K562 (cell line): ENCODE measurements around the gene PEX5L. TPM values are rescaled to one million over a fixed set of nuclear protein-coding genes. Genes with fewer than 3 reads are reported as not detected.

Experiments
- ATAC-seq: fragments of 200-7000 bp; cut with Tn5 transposase; 3 replicates; pipeline ENCODE4 v1.9.1; 2020; ENCODE audit warnings: moderate library complexity
- BruUV-seq: library from RNA; stranded (reverse); fragments of 400-500 nt; replicated peaks from 2 replicates; lab custom pipeline; 2021; lab: Mats Ljungman, UMichigan
- CTCF ChIA-PET: fragments of 300-600 bp; formaldehyde crosslinking; extraction: SDS; loops from one replicate; lab custom pipeline; 2021; ENCODE audit warnings: low intra/inter-chr PET ratio; lab: Yijun Ruan, JAX
- POLR2A ChIA-PET: fragments of 300-600, 350-650 bp; sonication (Branson Sonifier 250); formaldehyde crosslinking; extraction: SDS; loops from one replicate; lab custom pipeline; 2021; ENCODE audit warnings: antibody characterized with exemption, inconsistent platforms; lab: Yijun Ruan, JAX
- DNase-seq, 4 experiments: peaks; one replicate each; pipeline versions ENCODE4 v3.0.0 to v3.0.0-alpha.2; 2011 to 2018; ENCODE audit warnings: low spot score in 3 of 4, mixed read lengths in 3 of 4; ENCODE audit errors: extremely low read depth in 1 of 4
- FAIRE-seq: peaks from 2 replicates; lab custom pipeline; 2011; peaks lifted over from hg19 to GRCh38; lab: Jason Lieb, UNC
- H2AFZ ChIP-seq: 2 replicates; pipeline ENCODE4 v1.6.0; 2011; ENCODE audit warnings: low read depth, low read length, control low read depth, inconsistent platforms
- H3K27ac ChIP-seq: fragments of 200-600 bp; 3 replicates; pipeline ENCODE4 v1.8.0; 2011; ENCODE audit warnings: low read depth, mild to moderate bottlenecking, control low read depth, inconsistent platforms, low read length, moderate library complexity, mixed read lengths; ENCODE audit errors: extremely low read depth
- H3K27me3 ChIP-seq, 2 experiments: fragments of 300-600 bp in 1 of 2; 2 replicates in 1 of 2; 3 replicates in 1 of 2; pipeline versions ENCODE4 v1.6.0 to v1.8.0; 2011; ENCODE audit warnings: inconsistent platforms in 2 of 2, low read length in 2 of 2, mild to moderate bottlenecking in 1 of 2, mixed read lengths in 1 of 2, moderate library complexity in 1 of 2; ENCODE audit not compliant: control insufficient read depth in 2 of 2, insufficient read depth in 2 of 2
- H3K36me3 ChIP-seq: fragments of 300-600 bp; 3 replicates; pipeline ENCODE4 v1.8.0; 2011; ENCODE audit warnings: mild to moderate bottlenecking, low read length, inconsistent platforms; ENCODE audit not compliant: control insufficient read depth, insufficient read depth
- H3K4me1 ChIP-seq, 2 experiments: fragments of 200-600 bp in 1 of 2; replicated peaks in 1 of 2; 2 replicates in 1 of 2; 3 replicates in 1 of 2; pipeline versions ENCODE4 v1.5.1 to v1.8.0; 2011; ENCODE audit warnings: inconsistent platforms in 2 of 2, low read length in 2 of 2, mild to moderate bottlenecking in 1 of 2, mixed read lengths in 1 of 2, moderate library complexity in 1 of 2; ENCODE audit not compliant: control insufficient read depth in 2 of 2, insufficient read depth in 2 of 2
- H3K4me2 ChIP-seq: 2 replicates; pipeline ENCODE4 v1.6.1; 2011; ENCODE audit warnings: low read length, control low read depth, inconsistent platforms, mixed read lengths; ENCODE audit not compliant: insufficient read depth
- H3K4me3 ChIP-seq: fragments of 200-600 bp; sonication (generic), shearing (Covaris generic); 2 replicates; pipeline ENCODE4 v1.5.1; 2016; ENCODE audit warnings: control low read depth, inconsistent platforms
- H3K79me2 ChIP-seq: fragments of 200-600 bp; 3 replicates; pipeline ENCODE4 v1.8.0; 2011; ENCODE audit warnings: low read length, inconsistent platforms; ENCODE audit not compliant: control insufficient read depth, insufficient read depth
- H3K9ac ChIP-seq, 2 experiments: 2 replicates each; pipeline versions ENCODE4 v1.6.0 to v1.6.1; 2011; ENCODE audit warnings: low read depth in 2 of 2, low read length in 2 of 2, control low read depth in 1 of 2, inconsistent platforms in 1 of 2, mild to moderate bottlenecking in 1 of 2, mixed read lengths in 1 of 2; ENCODE audit not compliant: insufficient read depth in 1 of 2
- H3K9me1 ChIP-seq: one replicate; pipeline ENCODE4 v1.6.0; 2011; ENCODE audit warnings: inconsistent platforms, mild to moderate bottlenecking, low read length, moderate library complexity; ENCODE audit not compliant: control insufficient read depth, insufficient read depth
- H3K9me3 ChIP-seq: replicated peaks from 2 replicates; pipeline ENCODE4 v1.5.1; 2011; ENCODE audit warnings: low read depth, low read length, inconsistent platforms; ENCODE audit not compliant: control insufficient read depth, insufficient read depth
- H4K20me1 ChIP-seq: replicated peaks from 2 replicates; pipeline ENCODE4 v1.6.1; 2011; ENCODE audit warnings: low read length, inconsistent platforms, mixed read lengths; ENCODE audit not compliant: control insufficient read depth, insufficient read depth
- BACH1 ChIP-seq: fragments of 200-800 bp; sonication (Bioruptor generic); IDR thresholded peaks from 2 replicates; pipeline ENCODE4 v1.6.1; 2016; ENCODE audit warnings: missing genetic modification characterization, missing compliant biosample characterization
- CHAMP1 ChIP-seq: fragments of 450-650 bp; IDR thresholded peaks from 2 replicates; pipeline ENCODE4 v1.6.1; 2016; ENCODE audit warnings: mild to moderate bottlenecking
- GABPB1 ChIP-seq: sonication (generic); formaldehyde crosslinking; IDR thresholded peaks from 2 replicates; pipeline ENCODE4 v1.8.0; 2022; ENCODE audit warnings: mild to moderate bottlenecking, missing genetic modification reagents
- IRF1 ChIP-seq: sonication (generic); formaldehyde crosslinking; IDR thresholded peaks from 2 replicates; pipeline ENCODE4 v1.8.0; 2022; ENCODE audit warnings: missing genetic modification reagents, mild to moderate bottlenecking, borderline replicate concordance
- MTA2 ChIP-seq: fragments of 450-650 bp; IDR thresholded peaks from 2 replicates; pipeline ENCODE4 v1.6.1; 2016; ENCODE audit warnings: low read depth
- NCOA2 ChIP-seq, 2 experiments: fragments of 450-650 bp; IDR thresholded peaks; 2 replicates each; pipeline ENCODE4 v1.6.1; 2018; ENCODE audit warnings: mild to moderate bottlenecking in 2 of 2, moderate library complexity in 1 of 2; ENCODE audit not compliant: partially characterized antibody in 2 of 2
- RCOR1 ChIP-seq, 2 experiments: IDR thresholded peaks; 2 replicates each; pipeline ENCODE4 v1.6.1; 2012; ENCODE audit warnings: low read depth in 2 of 2, low read length in 2 of 2, borderline replicate concordance in 1 of 2, improper control_type of control experiment in 1 of 2
- TGIF2 ChIP-seq: sonication (generic); formaldehyde crosslinking; IDR thresholded peaks from 2 replicates; pipeline ENCODE4 v1.8.1; 2022; ENCODE audit warnings: mild to moderate bottlenecking, missing genetic modification reagents, moderate library complexity
- ZNF318 ChIP-seq, 2 experiments: fragments of 450-650 bp; IDR thresholded peaks; 2 replicates each; pipeline ENCODE4 v1.6.1; 2016; ENCODE audit warnings: mild to moderate bottlenecking in 2 of 2, borderline replicate concordance in 1 of 2, low read depth in 1 of 2, moderate library complexity in 1 of 2
- ZNF436 ChIP-seq: fragments of 250-450, 450-650 bp; sonication (Bioruptor Pico); formaldehyde crosslinking; IDR thresholded peaks from 2 replicates; pipeline ENCODE4 v1.7.0; 2020; ENCODE audit warnings: mild to moderate bottlenecking
- ZNF584 ChIP-seq: fragments of 200-800 bp; sonication (Bioruptor generic); IDR thresholded peaks from 2 replicates; pipeline ENCODE4 v1.6.1; 2016; ENCODE audit warnings: low read depth, mild to moderate bottlenecking, missing genetic modification characterization, missing compliant biosample characterization
- WGBS: fragments of 100-300 bp; shearing (Covaris generic); methylation state at CpG from one replicate; pipeline ENCODE4 v1.1.6; 2016; ENCODE audit warnings: low coverage, mixed read lengths; ENCODE audit not compliant: insufficient coverage; ENCODE audit errors: missing lambda C conversion rate; 5-methylcytosine and 5-hydroxymethylcytosine counted together
- in situ Hi-C: fragments of 300-500 bp; cut with MboI; formaldehyde crosslinking; loops from 4 replicates; pipeline ENCODE4 v1.15.0; 2018; ENCODE audit warnings: inconsistent platforms, mixed read lengths
- intact Hi-C: fragments of 100-400 bp; cut with micrococcal nuclease; formaldehyde crosslinking; loops from 2 replicates; pipeline ENCODE4 v1.14.2; 2022
- polyA plus RNA-seq, 8 experiments: library from polyadenylated mRNA; depleted of rRNA in 4 of 8; stranded (reverse) in 5 of 8; unstranded in 3 of 8; fragments of >200 nt; fragmentation: Nextera tagmentation in 2 of 8; fragmentation: Illumina TruSeq in 1 of 8; extraction: Ambion mirVana in 2 of 8; extraction: Trizol in 1 of 8; gene quantifications; 2 replicates each; pipeline versions ENCODE4 v1.2.1 to v1.2.3, GENCODE V29; 2011 to 2014; ENCODE audit warnings: inconsistent platforms in 1 of 8, missing spikeins in 1 of 8
- total RNA-seq, 7 experiments: library from RNA; depleted of rRNA in 6 of 7; stranded (reverse); fragments of >200 nt in 6 of 7; fragmentation: Illumina TruSeq in 2 of 7; extraction: Trizol in 2 of 7; gene quantifications; 2 replicates each; pipeline versions ENCODE4 v1.2.1 to v1.2.3, GENCODE V29; 2011 to 2021; ENCODE audit warnings: low replicate concordance in 1 of 7

Gene PEX5L
- total and polyA plus RNA-seq, 9 of the 15 experiments (the other 6 are each of a cell fraction or from before 2014, with no cell fraction given): not detected

- ATAC-seq (no peak), FAIRE-seq (no peak), DNase-seq (no peak)
- Histone ChIP-seq H3K9ac (no peak overlapping the region), H3K27ac (no peak overlapping the region), H4K20me1 (no peaks in the 10 kb centered on the region), H3K4me2 (no peak overlapping the region), H3K9me3 (no peaks in the 10 kb centered on the region), H3K4me1 (no peaks in the 10 kb centered on the region; a peak in 1 of 5 replicates), H3K79me2 (no peaks in the 10 kb centered on the region), H3K9me1 (no peaks in the 10 kb centered on the region), H3K27me3 (no peaks in the 10 kb centered on the region), H3K36me3 (no peaks in the 10 kb centered on the region), H2AFZ (no peak overlapping the region), H3K4me3 (no peak overlapping the region)
- no TSS peak for BruUV-seq
- POLR2A ChIA-PET: interaction anchor here (0.6 kb wide), 1 partner anchor 634 kb away, joined by 3 read pairs; no protein-coding TSS in a partner anchor
- in situ Hi-C loops: no loop called here
- CTCF ChIA-PET: no interaction called here
- intact Hi-C loops: no loop called here
- 0% methylated on average over 3 of the region's 3 CpGs for WGBS
- TF ChIP-seq ZNF436 (CRISPR knock-in tag) (no peak), ZNF318 (IDR thresholded peaks at IDR 0.05; ENCODE audit: borderline replicate concordance in 1 of 2, low read depth in 1 of 2) (no peak), GABPB1 (CRISPR knock-in tag) (no peak), RCOR1 (IDR thresholded peaks at IDR 0.05; ENCODE audit: borderline replicate concordance in 1 of 2, low read depth in 2 of 2, low read length in 2 of 2) (no peak), BACH1 (tag) (no peak), IRF1 (CRISPR knock-in tag) (no peak), TGIF2 (no peak), ZNF584 (CRISPR knock-in tag) (no peak), CHAMP1 (no peak), NCOA2 (IDR thresholded peaks at IDR 0.05; ENCODE audit: partially characterized antibody in 2 of 2) (no peak), MTA2 (no peak)
Measured at GRCh38 chr3:179819379-179819778, 217.4 kb downstream of the PEX5L start.
